ENCODE measurements around the gene MIDN.
A peak's percentile ranks its signal among the peaks of the same experiment; 100 is the strongest.

The MIDN gene

GRCh38 chr19:1268226-1269064 lies 20.1 kb downstream of the MIDN start:
- Histone ChIP-seq H3K9me3 (ENCODE audit: insufficient read depth, low read length) (no peaks in the 10 kb centered on the region), H3K9ac (ENCODE audit: insufficient read length, low read depth) (peak overlapping the region; percentile 86), H3K4me1 (ENCODE audit: insufficient read depth, insufficient read length) (peaks cover 51% of the 10 kb centered on the region), H3K4me3 (ENCODE audit: insufficient read length, low read depth) (peak overlapping the region; percentile 31), H3K27me3 (ENCODE audit: insufficient read depth, insufficient read length) (peaks cover 15% of the 10 kb centered on the region), H3K36me3 (ENCODE audit: insufficient read depth, insufficient read length, low read length) (peaks cover 51% of the 10 kb centered on the region)
- DNase-seq (ENCODE audit: low read depth, low spot score): no peak
- no peak for TF ChIP-seq SUZ12 (IDR thresholded peaks at IDR 0.05; ENCODE audit: extremely low read depth, insufficient read depth, insufficient read length)
- TF ChIP-seq ZNF274 (IDR thresholded peaks at IDR 0.05; ENCODE audit: low read depth, low read length): no peak
- no peak for TF ChIP-seq YY1 (IDR thresholded peaks at IDR 0.05; ENCODE audit: insufficient read depth, insufficient read length)

DNA sequence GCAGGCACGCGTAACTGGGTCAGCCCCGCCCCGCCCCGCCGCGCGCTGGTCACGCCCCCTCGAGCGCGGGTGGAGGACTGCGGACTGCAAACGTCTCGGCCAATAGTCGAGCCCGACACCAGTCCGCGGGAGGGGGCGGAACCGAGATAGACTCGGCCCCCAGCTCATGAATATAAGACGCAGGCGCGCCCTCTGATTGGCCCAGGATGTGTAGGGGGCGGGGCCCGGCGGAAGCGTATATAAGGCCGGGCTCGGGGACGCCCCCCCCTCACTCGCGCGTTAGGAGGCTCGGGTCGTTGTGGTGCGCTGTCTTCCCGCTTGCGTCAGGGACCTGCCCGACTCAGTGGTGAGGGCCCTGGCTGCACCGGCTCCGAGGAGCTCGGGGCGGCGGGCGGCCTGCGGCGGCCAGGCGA lies 20.7 kb downstream of the MIDN start, which contains the start of gene CIRBP:
CIRBP (plus strand) TSS at position 268 of the 413 bp plus-strand sequence. CDS start 1,602 bp downstream, outside the sequence.
- peaks cover 15% of the 10 kb centered on the region for H3K27me3 ChIP-seq (ENCODE audit: insufficient read depth, insufficient read length)
- peak within 1 kb of the TSS; percentile 87 for H3K4me3 ChIP-seq (ENCODE audit: insufficient read length, low read depth)
- peak within 1 kb of the TSS; percentile 100 for H3K9ac ChIP-seq (ENCODE audit: insufficient read length, low read depth)
- TF ChIP-seq SUZ12 (IDR thresholded peaks at IDR 0.05; ENCODE audit: extremely low read depth, insufficient read depth, insufficient read length) (no peak), YY1 (IDR thresholded peaks at IDR 0.05; ENCODE audit: insufficient read depth, insufficient read length) (no peak), ZNF274 (IDR thresholded peaks at IDR 0.05; ENCODE audit: low read depth, low read length) (no peak)
- H3K36me3 ChIP-seq (ENCODE audit: insufficient read depth, insufficient read length, low read length): peaks cover 55% of the 10 kb centered on the region
- peak; percentile 97 for DNase-seq (ENCODE audit: low read depth, low spot score)
- H3K4me1 ChIP-seq (ENCODE audit: insufficient read depth, insufficient read length): peaks cover 55% of the 10 kb centered on the region
- H3K9me3 ChIP-seq (ENCODE audit: insufficient read depth, low read length): no peaks in the 10 kb centered on the region

GRCh38 chr19:1269478-1270212 lies 21.3 kb downstream of the MIDN start:
- Histone ChIP-seq H3K9me3 (ENCODE audit: insufficient read depth, low read length) (no peaks in the 10 kb centered on the region), H3K36me3 (ENCODE audit: insufficient read depth, insufficient read length, low read length) (peaks cover 55% of the 10 kb centered on the region), H3K9ac (ENCODE audit: insufficient read length, low read depth) (peak overlapping the region; percentile 100), H3K4me3 (ENCODE audit: insufficient read length, low read depth) (peak overlapping the region; percentile 87), H3K4me1 (ENCODE audit: insufficient read depth, insufficient read length) (peaks cover 55% of the 10 kb centered on the region), H3K27me3 (ENCODE audit: insufficient read depth, insufficient read length) (peaks cover 15% of the 10 kb centered on the region)
- DNase-seq (ENCODE audit: low read depth, low spot score): no peak
- TF ChIP-seq SUZ12 (IDR thresholded peaks at IDR 0.05; ENCODE audit: extremely low read depth, insufficient read depth, insufficient read length) (no peak), YY1 (IDR thresholded peaks at IDR 0.05; ENCODE audit: insufficient read depth, insufficient read length) (peak; percentile 91)

DNA sequence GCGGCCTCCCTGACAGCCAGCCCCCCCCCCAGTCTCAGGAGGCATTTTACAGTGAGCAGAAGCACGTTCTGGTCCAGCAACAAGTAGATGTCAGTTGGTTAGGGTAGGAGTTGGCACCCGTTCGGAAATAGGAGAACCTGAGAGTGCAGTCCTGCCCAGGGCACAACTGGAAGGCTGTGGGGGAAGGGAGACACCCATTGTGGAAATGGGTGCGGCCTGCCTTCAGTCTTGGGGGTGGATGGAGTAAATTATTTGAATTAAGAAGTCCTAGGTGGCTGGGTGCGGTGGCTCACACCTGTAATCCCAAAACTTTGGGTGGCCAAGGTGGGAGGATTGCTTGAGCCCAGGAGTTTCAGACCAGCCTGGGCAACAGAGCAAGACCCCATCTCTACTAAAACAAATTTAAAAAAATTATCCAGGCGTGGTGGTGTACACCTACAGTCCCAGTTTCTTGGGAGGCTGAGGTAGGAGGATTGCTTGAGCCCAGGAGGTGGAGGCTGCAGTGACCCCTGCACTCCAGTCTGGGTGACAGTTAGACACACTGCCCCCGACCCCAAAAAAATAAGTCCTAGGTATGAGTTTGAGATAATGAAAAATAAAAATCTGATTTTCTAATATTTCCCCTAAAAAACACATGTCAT lies 21.9 kb downstream of the MIDN start:
- Histone ChIP-seq H3K4me3 (ENCODE audit: insufficient read length, low read depth) (peak overlapping the region; percentile 87), H3K36me3 (ENCODE audit: insufficient read depth, insufficient read length, low read length) (peaks cover 54% of the 10 kb centered on the region), H3K4me1 (ENCODE audit: insufficient read depth, insufficient read length) (peaks cover 48% of the 10 kb centered on the region), H3K9ac (ENCODE audit: insufficient read length, low read depth) (peak overlapping the region; percentile 100), H3K27me3 (ENCODE audit: insufficient read depth, insufficient read length) (peaks cover 15% of the 10 kb centered on the region), H3K9me3 (ENCODE audit: insufficient read depth, low read length) (no peaks in the 10 kb centered on the region)
- TF ChIP-seq SUZ12 (IDR thresholded peaks at IDR 0.05; ENCODE audit: extremely low read depth, insufficient read depth, insufficient read length) (no peak), ZNF274 (IDR thresholded peaks at IDR 0.05; ENCODE audit: low read depth, low read length) (no peak), YY1 (IDR thresholded peaks at IDR 0.05; ENCODE audit: insufficient read depth, insufficient read length) (no peak)
- no peak for DNase-seq (ENCODE audit: low read depth, low spot score)

GRCh38 chr19:1270854-1271527 lies 22.6 kb downstream of the MIDN start:
- no peak for DNase-seq (ENCODE audit: low read depth, low spot score)
- TF ChIP-seq ZNF274 (IDR thresholded peaks at IDR 0.05; ENCODE audit: low read depth, low read length) (no peak), YY1 (IDR thresholded peaks at IDR 0.05; ENCODE audit: insufficient read depth, insufficient read length) (no peak), SUZ12 (IDR thresholded peaks at IDR 0.05; ENCODE audit: extremely low read depth, insufficient read depth, insufficient read length) (no peak)
- Histone ChIP-seq H3K4me1 (ENCODE audit: insufficient read depth, insufficient read length) (peaks cover 45% of the 10 kb centered on the region), H3K9me3 (ENCODE audit: insufficient read depth, low read length) (no peaks in the 10 kb centered on the region), H3K36me3 (ENCODE audit: insufficient read depth, insufficient read length, low read length) (peaks cover 54% of the 10 kb centered on the region), H3K4me3 (ENCODE audit: insufficient read length, low read depth) (peak overlapping the region; percentile 19), H3K9ac (ENCODE audit: insufficient read length, low read depth) (peak overlapping the region; percentile 100), H3K27me3 (ENCODE audit: insufficient read depth, insufficient read length) (peaks cover 15% of the 10 kb centered on the region)

DNA sequence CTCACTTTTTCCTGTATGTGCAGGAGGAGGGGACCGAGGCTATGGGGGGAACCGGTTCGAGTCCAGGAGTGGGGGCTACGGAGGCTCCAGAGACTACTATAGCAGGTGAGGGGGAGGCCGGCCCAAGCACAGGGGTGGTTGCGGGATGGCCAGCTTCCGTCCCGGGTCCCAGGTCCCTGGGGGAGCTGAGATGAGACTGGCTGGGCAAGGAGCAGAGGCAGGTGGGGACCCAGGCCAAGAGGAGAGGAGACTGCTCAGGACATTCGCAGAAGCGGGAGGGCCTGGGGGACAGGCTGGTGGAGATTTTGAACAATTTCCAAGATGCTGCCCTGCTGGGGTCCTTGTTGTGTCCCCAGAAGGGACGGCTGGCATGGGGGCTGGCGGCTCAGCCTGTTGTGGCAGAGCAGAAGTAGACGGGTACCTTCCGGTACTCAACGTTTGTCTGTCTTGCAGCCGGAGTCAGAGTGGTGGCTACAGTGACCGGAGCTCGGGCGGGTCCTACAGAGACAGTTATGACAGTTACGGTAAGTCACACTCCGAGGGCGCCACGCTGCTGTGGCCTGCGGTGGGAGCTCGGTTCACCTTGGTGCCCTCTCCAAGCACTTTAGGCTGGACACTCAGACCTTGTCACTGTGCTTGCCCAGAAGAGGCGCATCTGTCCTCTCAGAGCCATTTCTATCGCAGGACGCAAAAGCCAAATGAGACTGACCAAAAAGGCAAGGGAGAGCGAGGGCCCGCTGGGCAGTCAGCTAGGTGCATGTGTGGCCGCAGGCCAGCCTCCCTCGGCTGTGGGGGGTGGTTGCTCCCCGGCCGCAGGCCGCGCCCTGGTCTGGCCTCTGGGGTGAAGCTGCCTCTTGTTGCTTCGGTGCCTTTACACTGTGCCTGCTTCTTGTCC lies 23.4 kb downstream of the MIDN start:
- Histone ChIP-seq H3K9me3 (ENCODE audit: insufficient read depth, low read length) (no peaks in the 10 kb centered on the region), H3K36me3 (ENCODE audit: insufficient read depth, insufficient read length, low read length) (peaks cover 60% of the 10 kb centered on the region), H3K4me3 (ENCODE audit: insufficient read length, low read depth) (no peak overlapping the region), H3K27me3 (ENCODE audit: insufficient read depth, insufficient read length) (peaks cover 15% of the 10 kb centered on the region), H3K4me1 (ENCODE audit: insufficient read depth, insufficient read length) (peaks cover 45% of the 10 kb centered on the region), H3K9ac (ENCODE audit: insufficient read length, low read depth) (peak overlapping the region; percentile 100)
- TF ChIP-seq YY1 (IDR thresholded peaks at IDR 0.05; ENCODE audit: insufficient read depth, insufficient read length) (no peak), SUZ12 (IDR thresholded peaks at IDR 0.05; ENCODE audit: extremely low read depth, insufficient read depth, insufficient read length) (no peak), ZNF274 (IDR thresholded peaks at IDR 0.05; ENCODE audit: low read depth, low read length) (no peak)
- DNase-seq (ENCODE audit: low read depth, low spot score): no peak
